Measurements from ENCODE around the gene TUBB6. TPM values are rescaled to one million over a fixed set of nuclear protein-coding genes. Genes with fewer than 3 reads are reported as not detected.

TUBB6 gene
- total and polyA plus RNA-seq, 2 of the 13 experiments (the other 11 are each of a cell fraction or from before 2014, with no cell fraction given) = 9.9 to 28.6 TPM

DNA sequence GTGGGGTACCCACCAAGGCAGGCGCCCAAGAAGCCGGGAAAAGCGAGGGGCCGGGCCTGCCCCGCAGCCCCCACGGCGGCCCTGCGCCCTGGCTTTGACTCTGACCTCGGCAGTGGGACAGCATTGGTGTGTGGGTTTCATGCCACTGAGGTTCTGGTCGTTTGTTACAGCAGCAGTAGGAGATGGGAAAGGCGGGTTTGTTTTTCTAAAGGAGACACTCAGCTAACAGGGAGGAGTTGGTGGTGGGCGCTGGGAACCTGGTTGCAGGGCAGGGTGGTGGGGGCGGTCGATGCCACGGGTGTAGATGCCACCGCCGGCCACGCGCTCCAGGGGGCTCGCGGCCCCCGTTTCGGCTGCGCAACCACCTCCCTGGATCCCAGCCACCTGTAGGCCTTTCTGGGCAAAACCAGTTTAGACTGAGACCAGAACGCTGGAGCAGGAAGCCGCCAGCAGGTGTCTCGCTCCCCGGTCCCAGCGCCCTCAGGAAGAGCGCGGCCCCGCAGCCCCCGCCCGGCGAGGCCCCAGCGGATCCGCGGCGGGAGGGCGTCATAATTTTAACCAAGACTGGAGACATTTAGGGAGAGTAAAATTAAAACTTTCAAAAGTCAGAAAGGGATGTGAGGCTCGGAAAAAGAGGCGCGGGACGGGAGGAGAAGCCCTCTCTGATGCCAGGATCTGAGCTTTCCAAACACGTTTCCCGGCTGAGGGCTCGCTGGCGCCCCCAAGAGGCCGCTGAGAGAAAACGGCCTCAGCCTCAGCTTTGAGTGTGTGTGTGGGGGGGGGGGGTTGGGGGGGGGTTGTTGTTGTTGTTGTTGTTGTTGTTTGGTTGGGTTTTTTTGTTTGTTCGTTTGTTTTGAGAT is 36.4 kb upstream of the TUBB6 start (continued):
- TF ChIP-seq, protein P1, sequence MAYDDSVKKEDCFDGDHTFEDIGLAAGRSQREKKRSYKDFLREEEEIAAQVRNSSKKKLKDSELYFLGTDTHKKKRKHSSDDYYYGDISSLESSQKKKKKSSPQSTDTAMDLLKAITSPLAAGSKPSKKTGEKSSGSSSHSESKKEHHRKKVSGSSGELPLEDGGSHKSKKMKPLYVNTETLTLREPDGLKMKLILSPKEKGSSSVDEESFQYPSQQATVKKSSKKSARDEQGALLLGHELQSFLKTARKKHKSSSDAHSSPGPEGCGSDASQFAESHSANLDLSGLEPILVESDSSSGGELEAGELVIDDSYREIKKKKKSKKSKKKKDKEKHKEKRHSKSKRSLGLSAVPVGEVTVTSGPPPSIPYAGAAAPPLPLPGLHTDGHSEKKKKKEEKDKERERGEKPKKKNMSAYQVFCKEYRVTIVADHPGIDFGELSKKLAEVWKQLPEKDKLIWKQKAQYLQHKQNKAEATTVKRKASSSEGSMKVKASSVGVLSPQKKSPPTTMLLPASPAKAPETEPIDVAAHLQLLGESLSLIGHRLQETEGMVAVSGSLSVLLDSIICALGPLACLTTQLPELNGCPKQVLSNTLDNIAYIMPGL (CRISPR knock-in tag; IDR thresholded peaks at IDR 0.05; ENCODE audit: borderline replicate concordance in 1 of 2, low read depth in 1 of 2) = peak; percentile 89 to 97
- TF ChIP-seq PRMT3 (CRISPR knock-in tag; IDR thresholded peaks at IDR 0.05; ENCODE audit: borderline replicate concordance, low read depth) = no peak
- TF ChIP-seq CC2D1A (CRISPR knock-in tag; IDR thresholded peaks at IDR 0.05) = no peak
- 0 out of 2 replicates have a peak, but pooled peaks have one; percentile 53 for TF ChIP-seq MYNN (CRISPR knock-in tag; IDR thresholded peaks at IDR 0.05; ENCODE audit: low read depth)
- no peak for TF ChIP-seq GATAD2A (CRISPR knock-in tag; IDR thresholded peaks at IDR 0.05)
- TF ChIP-seq PHF8 (CRISPR knock-in tag; IDR thresholded peaks at IDR 0.05) = peak; percentile 51
- TF ChIP-seq ZNF350 (CRISPR knock-in tag; IDR thresholded peaks at IDR 0.05; ENCODE audit: borderline replicate concordance, low read depth) = no peak
- TF ChIP-seq FOXK2 (IDR thresholded peaks at IDR 0.05) = no peak
- TF ChIP-seq ZNF605 (CRISPR knock-in tag; IDR thresholded peaks at IDR 0.05) = peak; percentile 82
- TF ChIP-seq, protein P2, sequence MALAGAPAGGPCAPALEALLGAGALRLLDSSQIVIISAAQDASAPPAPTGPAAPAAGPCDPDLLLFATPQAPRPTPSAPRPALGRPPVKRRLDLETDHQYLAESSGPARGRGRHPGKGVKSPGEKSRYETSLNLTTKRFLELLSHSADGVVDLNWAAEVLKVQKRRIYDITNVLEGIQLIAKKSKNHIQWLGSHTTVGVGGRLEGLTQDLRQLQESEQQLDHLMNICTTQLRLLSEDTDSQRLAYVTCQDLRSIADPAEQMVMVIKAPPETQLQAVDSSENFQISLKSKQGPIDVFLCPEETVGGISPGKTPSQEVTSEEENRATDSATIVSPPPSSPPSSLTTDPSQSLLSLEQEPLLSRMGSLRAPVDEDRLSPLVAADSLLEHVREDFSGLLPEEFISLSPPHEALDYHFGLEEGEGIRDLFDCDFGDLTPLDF (CRISPR knock-in tag; IDR thresholded peaks at IDR 0.05) = no peak
- TF ChIP-seq TBP (CRISPR knock-in tag; IDR thresholded peaks at IDR 0.05) = no peak
- TF ChIP-seq, protein P3, sequence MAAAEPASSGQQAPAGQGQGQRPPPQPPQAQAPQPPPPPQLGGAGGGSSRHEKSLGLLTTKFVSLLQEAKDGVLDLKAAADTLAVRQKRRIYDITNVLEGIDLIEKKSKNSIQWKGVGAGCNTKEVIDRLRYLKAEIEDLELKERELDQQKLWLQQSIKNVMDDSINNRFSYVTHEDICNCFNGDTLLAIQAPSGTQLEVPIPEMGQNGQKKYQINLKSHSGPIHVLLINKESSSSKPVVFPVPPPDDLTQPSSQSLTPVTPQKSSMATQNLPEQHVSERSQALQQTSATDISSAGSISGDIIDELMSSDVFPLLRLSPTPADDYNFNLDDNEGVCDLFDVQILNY (CRISPR knock-in tag; conservative IDR thresholded peaks at IDR 0.05) = no peak
- no peak for TF ChIP-seq HOXA7 (CRISPR knock-in tag; IDR thresholded peaks at IDR 0.05)
- TF ChIP-seq ZNF232 (CRISPR knock-in tag; IDR thresholded peaks at IDR 0.05; ENCODE audit: borderline replicate concordance) = 0 out of 2 replicates have a peak, but pooled peaks have one; percentile 34
- peak; percentile 39; the same call in 1 of the 2 replicates for TF ChIP-seq KDM5B (CRISPR knock-in tag; IDR thresholded peaks at IDR 0.05; ENCODE audit: borderline replicate concordance)
- TF ChIP-seq ZNF138 (CRISPR knock-in tag; IDR thresholded peaks at IDR 0.05; ENCODE audit: low read depth) = no peak
- TF ChIP-seq ZBTB38 (CRISPR knock-in tag; IDR thresholded peaks at IDR 0.05) = 0 out of 2 replicates have a peak, but pooled peaks have one; percentile 26
- TF ChIP-seq KMT2B (CRISPR knock-in tag; IDR thresholded peaks at IDR 0.05) = 0 out of 2 replicates have a peak, but pooled peaks have one; percentile 25
- no peak for TF ChIP-seq SKI (IDR thresholded peaks at IDR 0.05; ENCODE audit: partially characterized antibody)
- no peak for TF ChIP-seq CHD2 (IDR thresholded peaks at IDR 0.05; ENCODE audit: low read depth, low read length)
- TF ChIP-seq ZNF614 (CRISPR knock-in tag; IDR thresholded peaks at IDR 0.05; ENCODE audit: borderline replicate concordance) = no peak
- TF ChIP-seq DNMT1 (CRISPR knock-in tag; IDR thresholded peaks at IDR 0.05) = no peak
- TF ChIP-seq CBX5 (CRISPR knock-in tag; IDR thresholded peaks at IDR 0.05; ENCODE audit: borderline replicate concordance) = 0 out of 2 replicates have a peak, but pooled peaks have one; percentile 15
- TF ChIP-seq ZNF567 (CRISPR knock-in tag; IDR thresholded peaks at IDR 0.05; ENCODE audit: borderline replicate concordance) = no peak
- TF ChIP-seq, protein P4, sequence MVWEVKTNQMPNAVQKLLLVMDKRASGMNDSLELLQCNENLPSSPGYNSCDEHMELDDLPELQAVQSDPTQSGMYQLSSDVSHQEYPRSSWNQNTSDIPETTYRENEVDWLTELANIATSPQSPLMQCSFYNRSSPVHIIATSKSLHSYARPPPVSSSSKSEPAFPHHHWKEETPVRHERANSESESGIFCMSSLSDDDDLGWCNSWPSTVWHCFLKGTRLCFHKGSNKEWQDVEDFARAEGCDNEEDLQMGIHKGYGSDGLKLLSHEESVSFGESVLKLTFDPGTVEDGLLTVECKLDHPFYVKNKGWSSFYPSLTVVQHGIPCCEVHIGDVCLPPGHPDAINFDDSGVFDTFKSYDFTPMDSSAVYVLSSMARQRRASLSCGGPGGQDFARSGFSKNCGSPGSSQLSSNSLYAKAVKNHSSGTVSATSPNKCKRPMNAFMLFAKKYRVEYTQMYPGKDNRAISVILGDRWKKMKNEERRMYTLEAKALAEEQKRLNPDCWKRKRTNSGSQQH (CRISPR knock-in tag; IDR thresholded peaks at IDR 0.05; ENCODE audit: low read depth) = no peak

Data from HepG2 (cell line).